Central memory CD4-positive, alpha-beta T cell (primary cell): ENCODE measurements around the gene CHL1.
"Not testable (repeated sequence)": the region's sequence is repeated elsewhere in the genome, so short reads cannot be mapped to it uniquely, and the experiment has no call there.

Experiments
- DNase-seq: peaks from one replicate; pipeline ENCODE4 v3.0.0; 2022

Gene CHL1

DNA sequence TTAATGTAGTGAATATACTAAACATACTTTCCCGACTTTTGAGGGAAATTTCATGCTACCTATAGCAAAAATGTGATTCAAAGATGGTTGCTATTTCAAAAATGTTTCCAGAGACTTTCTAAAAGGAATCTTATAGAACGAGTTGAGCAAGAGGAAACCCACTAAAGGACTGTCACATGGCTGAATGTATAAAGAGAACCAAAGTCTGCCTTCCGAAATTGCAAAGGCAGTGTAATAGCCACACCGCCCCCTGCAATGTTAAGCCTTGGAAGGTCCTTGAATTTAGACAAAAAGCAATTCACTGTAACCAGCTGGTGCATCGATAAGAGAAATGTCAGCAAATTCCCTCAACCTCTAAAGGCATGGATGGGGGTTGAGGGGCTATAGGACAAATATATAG lies 142.8 kb downstream of the CHL1 start:
- DNase-seq = no peak

DNA sequence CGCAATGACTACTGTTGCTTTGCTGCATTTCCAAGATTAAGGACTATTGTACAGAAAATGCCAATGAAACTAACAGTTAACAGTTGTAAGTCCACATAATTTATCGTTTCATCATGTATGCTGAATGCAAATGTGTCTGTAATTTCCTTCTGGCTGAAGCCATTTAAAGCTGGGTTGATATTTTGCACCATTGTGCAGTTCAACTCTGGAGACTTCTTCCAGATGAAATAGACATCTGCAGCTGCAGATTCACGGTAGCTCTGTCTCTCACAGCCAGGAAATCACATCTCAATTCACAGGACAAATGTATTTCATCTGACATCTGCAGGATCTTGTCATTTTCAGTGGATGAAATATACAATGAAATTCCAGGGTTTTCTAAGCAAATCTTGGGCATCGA lies 145.4 kb downstream of the CHL1 start:
- DNase-seq = no peak

DNA sequence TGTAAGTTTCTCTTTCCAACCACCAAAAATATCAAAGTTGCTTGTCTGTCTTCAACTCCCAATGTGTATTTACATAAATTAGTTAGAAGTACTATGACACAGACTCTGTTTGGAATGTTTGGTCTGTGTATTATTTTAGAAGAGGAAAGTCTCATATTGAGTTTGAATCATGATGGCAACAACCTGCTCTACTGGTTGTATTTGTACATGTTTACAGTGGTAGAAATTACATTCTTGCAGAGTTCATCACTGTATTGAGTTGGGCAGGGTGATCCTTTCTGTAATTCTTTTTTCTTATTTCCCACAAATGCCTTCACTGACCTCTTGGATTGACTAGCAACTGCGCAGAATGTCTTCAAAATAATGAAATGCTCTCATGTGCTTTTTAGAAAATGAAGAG lies 149.6 kb downstream of the CHL1 start:
- DNase-seq = no peak

DNA sequence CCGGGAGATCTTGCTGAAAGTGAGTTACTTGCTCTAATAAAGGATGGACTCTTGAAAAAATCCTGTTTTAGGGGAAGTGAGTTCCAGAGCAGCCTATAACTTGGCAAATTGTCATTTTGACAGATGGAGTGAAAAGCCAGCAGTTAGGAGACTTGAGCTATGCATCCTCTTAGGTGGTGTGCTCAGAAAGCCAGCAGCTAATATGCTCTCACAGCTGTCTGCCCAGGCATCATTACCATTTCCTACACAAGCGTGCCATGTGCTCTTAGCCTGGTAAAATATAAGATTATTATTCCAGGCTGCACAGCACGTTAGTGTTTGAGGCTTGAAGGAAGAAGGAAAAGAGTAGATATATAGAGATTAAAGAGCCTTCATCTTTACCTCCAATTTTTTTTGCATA lies 151.0 kb downstream of the CHL1 start:
- no peak for DNase-seq

DNA sequence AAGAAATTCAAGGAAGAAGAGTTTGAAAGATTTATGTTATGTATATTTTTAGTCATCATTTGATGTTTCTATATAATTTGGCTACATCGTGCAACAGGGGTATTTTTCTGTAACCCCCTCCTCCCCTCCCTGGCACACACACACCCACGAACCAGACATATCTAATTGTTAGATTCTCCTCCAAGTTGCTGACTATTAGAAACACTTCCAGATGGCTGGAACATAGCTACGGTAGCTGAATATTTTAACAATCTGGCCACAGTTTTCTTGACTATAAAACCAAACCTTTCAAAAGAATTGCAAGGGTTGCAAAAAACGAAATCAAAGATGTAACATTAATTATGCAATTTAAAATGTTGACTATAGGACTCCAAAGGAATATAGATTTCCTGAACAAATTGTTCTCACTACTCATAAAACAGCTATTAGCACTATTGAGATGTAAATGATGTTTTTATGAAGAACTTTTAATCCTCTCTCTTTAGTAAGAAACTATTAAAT lies 154.4 kb downstream of the CHL1 start:
- no peak for DNase-seq

DNA sequence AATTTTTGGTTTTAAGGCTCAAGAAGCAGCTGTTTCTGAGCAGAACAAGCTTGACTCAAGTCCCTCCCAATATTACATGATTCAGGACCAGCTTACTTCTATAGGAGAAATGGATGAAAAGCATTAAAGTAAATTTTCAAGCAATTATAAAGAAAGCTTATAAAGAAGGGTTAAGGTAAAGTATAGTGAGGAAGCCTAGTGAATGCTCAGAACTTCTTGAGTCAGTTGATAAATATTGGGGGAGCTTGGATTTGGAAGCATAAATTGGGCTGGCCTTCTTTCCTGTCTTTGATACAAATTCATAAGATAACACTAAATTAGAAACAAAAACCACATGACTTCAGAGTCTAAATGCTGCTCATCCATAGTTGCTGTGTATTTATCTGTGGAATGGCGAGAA lies 156.0 kb downstream of the CHL1 start:
- no peak for DNase-seq

DNA sequence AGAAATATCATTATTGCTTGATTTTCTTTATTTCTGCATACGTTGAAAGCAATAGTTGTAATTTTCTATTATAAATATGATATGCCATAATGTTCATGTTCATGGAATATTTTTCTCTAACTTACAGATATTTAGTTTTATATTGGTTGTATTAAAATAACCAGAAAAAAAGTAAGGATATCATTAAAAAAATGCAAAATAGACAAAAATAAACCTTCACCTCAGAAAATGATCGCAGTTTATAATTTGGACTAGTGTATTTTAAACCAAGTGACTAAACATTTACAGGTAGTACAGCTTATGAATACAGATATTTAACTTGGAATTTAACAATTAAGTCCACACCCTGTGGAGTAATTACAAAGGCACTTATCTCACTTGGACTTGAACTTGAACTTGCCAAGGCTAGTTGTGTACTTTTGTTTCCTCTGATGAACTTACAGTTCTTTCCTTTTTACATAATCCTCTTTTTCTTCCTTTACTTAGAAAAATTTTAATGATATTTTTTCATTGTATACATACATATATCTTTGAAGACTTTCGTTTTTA lies 156.7 kb downstream of the CHL1 start:
- no peak for DNase-seq

DNA sequence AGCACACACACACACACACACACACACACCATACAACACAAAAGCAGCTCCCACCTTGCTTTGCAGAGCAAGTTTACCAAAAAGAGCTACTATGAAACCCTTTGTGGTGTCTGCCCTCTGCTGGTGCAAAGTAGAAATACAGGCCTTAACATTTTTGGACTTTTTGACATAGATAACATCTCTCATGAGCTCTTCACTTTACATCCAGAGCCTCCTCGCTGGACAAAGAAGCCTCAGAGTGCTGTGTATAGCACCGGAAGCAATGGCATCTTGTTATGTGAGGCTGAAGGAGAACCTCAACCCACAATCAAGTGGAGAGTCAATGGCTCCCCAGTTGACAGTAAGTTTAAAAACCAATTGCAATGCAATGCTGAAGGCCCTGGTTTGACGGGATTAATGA lies 157.9 kb downstream of the CHL1 start:
- no peak for DNase-seq

DNA sequence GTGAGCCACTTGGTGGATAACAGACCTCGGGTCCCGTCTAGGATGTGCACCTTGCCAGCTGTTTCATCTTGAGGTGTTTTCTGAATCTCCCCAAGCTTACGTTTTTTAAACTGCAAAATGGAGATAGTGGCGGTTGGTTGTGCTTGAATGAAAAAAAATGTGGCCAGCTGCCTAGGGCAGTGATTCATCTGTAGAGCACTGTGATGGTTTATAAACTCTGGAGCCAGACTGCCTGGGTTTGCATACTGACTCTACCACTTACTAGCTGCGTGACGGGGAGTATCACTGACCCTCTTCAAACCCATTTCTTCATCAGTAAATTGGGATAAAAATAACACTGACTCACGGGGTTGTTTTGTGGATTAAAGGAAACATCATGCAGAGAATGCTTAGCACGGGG lies 159.1 kb downstream of the CHL1 start:
- DNase-seq = no peak

DNA sequence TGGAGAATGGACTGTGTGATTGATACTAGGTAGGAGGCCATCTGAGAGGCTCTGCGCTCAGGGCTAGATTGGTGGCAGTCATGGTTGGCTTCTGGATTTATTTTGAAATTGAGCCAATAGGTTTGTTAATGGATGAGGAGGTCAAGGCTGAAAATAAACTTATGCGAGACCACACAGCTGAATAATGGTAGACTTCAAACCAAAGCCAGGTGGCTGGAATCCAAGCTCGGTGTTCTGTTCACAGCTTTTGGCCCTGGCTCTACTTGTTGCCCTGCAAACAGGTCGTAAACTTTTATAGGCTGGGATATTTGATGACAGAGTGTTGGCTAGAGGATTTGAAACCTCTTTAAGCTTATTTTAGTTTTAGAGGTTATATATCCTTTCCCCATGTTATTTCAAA lies 160.4 kb downstream of the CHL1 start:
- no peak for DNase-seq

DNA sequence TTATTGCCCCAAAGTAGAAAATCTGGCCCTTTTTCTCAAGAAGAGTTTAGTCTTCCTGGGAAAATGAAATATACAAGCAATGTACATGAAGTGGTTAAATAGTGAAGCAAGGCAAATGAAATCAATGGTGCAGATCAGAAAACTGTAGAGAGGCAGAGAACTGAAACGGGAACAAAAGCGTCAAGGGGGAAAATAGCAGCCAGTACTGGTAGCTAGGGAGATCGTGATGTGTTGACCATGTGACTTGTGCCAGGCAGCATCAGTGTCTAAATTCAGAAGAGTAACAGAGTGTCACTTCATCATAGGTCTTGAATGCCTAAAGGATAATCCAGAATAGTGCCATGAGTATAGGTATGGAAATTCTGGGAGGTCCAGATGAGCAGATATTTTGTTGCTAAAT lies 163.1 kb downstream of the CHL1 start:
- DNase-seq = no peak

DNA sequence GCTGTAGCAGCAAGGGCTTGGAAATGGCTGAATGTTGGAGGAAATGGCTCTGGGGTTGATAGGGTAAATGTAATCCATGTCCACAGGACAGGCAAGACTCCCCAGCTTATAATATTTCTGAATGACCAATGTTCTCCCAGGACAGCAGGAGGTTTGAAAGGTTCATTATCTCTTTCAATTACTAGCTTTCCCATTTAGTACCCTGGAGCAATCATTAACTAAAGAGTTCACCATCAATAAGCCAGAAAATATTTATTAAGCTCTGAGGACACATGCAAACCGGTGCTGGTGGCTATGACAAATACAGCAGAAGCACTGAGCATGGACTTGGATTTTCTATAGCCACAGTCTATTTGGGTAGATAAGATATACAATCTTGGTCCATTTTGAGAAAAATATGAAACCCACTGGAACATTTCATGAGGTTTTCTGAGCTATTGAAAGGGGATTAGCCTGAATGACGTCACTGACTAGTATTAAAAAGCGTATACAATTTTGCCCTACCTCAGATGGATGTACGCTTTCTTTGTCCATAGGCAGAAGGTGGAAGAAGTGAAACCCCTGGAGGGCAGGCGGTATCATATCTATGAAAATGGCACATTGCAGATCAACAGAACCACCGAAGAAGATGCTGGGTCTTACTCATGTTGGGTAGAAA lies 166.2 kb downstream of the CHL1 start:
- no peak for DNase-seq

DNA sequence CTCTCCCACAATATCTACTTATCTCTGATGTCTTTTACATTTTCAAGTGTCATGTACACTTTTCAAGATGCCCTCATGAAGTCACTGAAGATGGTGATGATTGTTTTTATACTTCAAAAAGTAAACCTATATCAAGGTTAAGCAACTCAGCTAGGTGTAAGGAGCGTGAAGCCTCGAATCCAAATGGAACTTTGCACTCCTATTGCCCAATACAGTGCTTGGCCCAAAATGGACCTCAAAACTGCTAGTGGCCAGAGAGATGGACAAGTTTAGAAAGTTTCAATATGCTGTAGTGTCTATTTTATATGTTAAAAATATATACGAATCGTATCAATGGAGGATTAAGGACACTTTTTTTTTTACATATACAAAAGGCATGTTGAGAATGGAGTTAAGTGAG lies 167.7 kb downstream of the CHL1 start:
- no peak for DNase-seq

DNA sequence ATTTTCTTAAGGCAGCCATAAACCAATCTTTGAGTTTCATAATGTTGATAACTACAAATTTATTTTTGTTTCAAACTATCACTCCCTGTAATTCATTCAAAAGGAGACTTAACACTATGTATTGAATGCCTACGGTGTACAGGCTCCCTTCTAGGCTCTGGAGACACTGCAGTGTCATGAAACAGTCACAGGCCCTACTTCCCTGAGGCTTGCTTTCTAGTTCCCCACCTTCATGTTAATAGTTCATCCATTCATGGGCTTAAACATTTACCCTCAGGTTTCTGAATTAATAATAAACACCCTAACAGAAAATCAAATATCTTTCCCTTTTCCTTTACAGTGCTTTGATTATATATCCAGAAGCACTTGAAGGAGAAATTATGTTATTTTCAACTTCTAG lies 168.7 kb downstream of the CHL1 start:
- no peak for DNase-seq

DNA sequence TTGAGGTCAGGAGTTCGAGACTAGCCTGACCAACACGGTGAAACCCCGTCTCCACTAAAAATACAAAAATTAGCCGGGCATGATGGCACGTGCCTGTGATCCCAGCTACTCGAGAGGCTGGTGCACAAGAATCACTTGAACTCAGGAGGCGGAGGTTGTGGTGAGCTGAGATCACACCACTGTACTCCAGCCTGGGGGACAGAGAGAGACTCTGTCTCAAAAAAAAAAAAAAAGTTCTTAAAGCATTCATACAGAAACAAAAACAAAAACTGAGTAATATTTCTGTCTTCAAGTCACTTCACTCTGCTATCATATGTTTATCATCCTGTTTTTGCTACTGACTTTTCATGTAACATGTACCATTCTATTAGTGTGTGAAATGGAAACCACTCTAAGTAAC lies 169.7 kb downstream of the CHL1 start:
- not testable (repeated sequence) for DNase-seq

DNA sequence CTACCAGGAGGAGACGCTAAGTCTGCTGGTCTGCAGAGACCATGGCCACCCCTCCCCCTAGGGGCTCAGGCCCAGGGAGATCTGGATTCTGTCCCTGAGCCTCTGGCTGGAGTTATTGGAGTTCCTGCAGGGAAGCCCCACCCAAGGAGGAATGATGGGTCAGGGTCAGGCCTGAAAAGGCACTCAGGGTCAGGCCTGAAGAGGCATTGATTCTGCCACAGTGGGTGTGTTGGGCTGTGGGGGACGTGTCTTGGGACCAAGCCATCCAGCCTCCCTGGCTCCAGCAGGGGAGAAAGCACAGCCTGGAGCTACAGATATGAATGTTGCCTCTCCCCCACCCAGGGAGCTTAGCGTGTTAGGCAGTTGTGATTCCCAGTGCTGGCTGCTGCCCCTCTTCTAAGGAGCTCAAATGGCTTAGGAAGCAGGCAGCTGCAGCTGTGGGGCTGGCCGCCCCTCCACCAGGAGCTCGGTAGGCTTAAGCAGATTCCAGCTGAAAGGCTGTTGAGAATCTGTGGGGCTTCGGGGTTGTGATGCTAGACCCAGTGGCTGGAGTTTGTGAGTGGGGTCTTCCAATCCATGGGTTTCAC lies 176.7 kb downstream of the CHL1 start:
- no peak for DNase-seq

DNA sequence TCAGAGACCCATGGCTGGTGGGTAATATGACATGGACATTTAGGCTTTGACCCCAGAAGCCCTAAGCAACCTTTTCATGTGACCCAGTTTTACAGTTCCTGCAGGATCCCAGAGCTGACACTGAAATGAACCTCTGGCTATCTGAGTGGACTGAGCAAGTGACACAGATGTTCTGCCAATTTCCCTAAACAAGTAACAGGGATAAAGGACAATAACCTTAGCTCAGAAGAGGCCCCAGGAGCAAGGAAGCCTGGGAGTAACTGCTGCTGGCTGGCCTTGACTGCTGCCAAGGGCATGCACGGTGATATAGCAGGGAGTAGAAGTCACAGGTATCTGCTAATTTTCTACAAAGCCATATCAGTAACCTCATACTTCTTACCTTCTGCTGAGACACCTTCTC lies 177.9 kb downstream of the CHL1 start:
- DNase-seq = no peak

DNA sequence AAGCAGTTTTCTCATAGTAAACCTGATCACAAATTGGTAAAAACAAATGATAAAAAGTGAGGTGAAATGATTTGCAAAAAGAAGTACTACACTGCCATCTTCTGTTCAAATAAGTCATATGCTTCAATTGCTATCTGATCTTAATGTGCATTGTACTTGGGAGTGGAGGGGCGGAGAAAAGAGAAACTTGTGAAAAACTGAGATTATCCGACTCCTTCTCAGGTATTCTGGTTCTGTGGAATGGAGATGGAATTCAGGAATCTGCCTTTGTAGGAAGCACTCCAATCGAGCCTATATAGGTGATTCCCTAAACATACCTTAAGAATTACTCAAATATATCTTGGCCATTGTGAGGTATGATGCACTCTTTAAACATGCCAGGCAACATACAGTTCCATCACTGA lies 180.6 kb downstream of the CHL1 start:
- no peak for DNase-seq

DNA sequence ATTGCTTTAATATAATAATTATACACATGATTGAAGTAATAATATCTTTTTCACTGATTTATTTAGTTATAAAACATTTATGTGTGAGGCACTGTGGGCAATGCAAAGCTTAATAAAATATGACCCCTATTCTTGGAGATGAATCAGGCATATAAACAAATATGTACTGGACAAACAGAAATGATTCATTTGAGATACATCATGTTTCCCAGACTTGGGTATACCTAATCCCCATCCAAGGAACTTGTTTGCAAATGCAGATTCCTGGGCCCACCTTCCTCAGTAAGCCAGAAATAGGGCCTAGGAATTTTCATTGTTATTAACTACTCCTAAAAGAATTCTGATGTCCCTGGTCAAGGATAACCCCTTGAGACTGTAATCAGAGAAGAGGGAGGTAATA lies 184.2 kb downstream of the CHL1 start:
- no peak for DNase-seq

DNA sequence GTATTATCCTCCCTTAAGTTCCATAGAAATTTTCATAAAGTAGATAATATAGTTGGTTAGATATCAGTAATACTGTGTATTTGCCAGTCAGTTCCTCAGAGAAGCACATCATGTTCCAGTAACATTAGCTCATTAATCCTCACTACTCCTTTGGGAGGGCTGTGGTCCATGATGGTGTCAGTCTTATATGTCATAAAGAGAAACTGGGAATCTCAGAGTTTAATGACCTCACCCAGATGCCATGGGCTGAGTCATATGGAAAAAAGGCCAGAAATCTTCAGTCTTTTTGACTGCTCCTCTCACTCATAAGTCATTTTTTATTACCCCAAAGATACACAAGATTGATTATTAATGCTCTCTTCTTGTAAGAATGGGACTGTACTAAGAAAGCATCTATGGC lies 188.6 kb downstream of the CHL1 start:
- DNase-seq = no peak

DNA sequence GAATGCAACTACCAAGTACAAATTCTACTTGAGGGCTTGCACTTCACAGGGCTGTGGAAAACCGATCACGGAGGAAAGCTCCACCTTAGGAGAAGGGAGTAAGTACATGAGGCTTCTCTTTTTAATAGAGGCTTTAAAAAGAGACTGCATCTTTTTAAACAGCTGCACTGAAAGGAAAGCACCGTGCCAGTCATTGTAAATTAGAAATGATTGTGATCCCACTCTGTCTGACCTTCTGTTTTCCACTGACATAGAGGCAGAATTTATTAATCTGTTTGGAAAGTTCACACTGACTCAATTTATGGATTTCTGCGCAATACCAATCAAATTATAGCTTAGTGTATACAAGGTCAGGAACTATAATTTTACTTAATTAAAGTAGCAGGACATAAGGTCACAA lies 198.2 kb downstream of the CHL1 start:
- DNase-seq = no peak

DNA sequence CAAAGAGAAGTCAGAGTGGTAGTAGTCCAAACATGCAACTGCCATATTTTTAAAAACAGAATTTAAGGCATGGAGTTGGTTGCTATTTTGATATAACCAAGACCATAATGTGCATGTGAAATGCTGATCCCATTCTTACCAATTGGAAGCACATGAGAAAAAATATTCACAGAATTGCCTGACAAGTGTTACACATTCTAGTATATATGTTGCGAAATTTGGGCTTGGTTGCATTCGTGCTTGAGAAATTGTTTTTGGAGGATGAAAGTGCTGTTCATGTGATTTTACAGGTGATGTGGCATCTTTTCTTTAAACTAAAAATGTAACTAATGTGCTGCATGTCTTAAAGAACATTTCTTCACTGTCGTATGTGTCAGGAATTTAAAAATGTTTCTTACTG lies 199.7 kb downstream of the CHL1 start:
- DNase-seq = no peak

DNA sequence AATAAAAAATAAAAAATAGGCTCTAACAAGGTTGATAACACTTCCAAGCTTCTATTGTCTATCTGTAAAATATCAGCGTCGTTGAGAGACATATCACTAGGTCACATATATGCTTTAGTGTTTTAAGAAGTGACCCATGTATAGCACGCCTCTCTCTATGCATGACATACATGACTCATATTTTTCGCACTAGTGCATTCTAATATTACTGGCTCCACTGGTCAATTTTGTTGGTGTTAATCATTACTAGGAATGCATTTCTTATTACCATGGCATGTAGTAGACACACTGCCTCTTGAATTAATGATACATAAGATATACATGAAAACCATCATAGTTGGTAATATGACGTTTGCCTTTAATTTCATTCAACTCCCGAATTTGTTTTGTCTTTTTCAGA lies 203.1 kb downstream of the CHL1 start:
- DNase-seq = no peak

DNA sequence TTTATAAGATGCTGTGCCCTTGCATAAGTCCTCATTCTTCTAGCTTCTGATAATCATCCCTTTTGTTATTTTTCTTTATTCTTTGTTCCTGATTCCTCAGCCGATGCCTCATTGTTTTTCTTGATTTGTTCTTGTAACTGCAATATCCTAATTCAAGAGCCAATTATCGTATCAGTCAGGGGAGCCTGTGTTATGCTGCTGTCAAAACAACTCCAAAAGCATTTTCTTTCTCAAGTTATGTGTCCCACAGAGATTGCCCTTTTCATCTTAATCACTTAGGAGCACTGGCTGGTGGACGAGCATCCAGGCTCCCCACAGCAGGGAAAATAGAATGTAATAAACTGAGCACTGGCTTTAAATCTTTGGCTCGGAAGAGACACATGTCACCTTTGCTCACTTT lies 207.3 kb downstream of the CHL1 start:
- no peak for DNase-seq

DNA sequence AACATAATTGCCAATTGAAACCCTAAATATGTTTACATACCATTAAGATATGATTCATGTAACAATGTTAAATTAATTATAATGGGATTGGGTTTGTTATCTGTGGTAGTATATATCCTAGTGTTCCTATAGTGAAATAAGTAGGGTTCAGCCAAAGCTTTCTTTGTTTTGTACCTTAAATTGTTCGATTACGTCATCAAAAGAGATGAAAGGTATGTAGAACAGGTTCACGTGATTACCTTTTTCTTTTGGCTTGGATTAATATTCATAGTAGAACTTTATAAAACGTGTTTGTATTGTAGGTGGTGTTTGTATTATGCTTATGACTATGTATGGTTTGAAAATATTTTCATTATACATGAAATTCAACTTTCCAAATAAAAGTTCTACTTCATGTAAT lies 212.4 kb downstream of the CHL1 start:
- no peak for DNase-seq
